HEK293 (cell line): Measurements from ENCODE around the gene MAU2.

ENCODE experiments used
- CTCF ChIA-PET: fragments of 350-600 bp; formaldehyde crosslinking; extraction: SDS; loops from one replicate; lab custom pipeline; 2021; ENCODE audit warnings: antibody characterized with exemption; lab: Yijun Ruan, JAX
- POLR2A ChIA-PET: fragments of 300-600 bp; formaldehyde crosslinking; extraction: SDS; loops from one replicate; lab custom pipeline; 2020; ENCODE audit warnings: antibody characterized with exemption, inconsistent platforms; lab: Yijun Ruan, JAX
- H3K27ac ChIP-seq: fragments of 200-500 bp; sonication (Bioruptor generic); 2 replicates; pipeline ENCODE4 v1.5.1; 2014; ENCODE audit warnings: low read depth, low read length, control low read depth, inconsistent platforms; ENCODE audit errors: extremely low read depth
- H3K36me3 ChIP-seq, 2 experiments: fragments of 200-500 bp in 1 of 2; sonication (Bioruptor generic) in 1 of 2; 1 replicate in 1 of 2; 2 replicates in 1 of 2; pipeline ENCODE4 v1.5.1; 2014 to 2017; ENCODE audit warnings: inconsistent platforms in 2 of 2, low read length in 2 of 2; ENCODE audit not compliant: control insufficient read depth in 2 of 2, insufficient read depth in 1 of 2
- H3K4me1 ChIP-seq: fragments of 200-500 bp; sonication (Bioruptor generic); 2 replicates; pipeline ENCODE4 v1.5.1; 2014; ENCODE audit warnings: mild to moderate bottlenecking, low read length, inconsistent platforms; ENCODE audit not compliant: control insufficient read depth, insufficient read depth
- H3K4me3 ChIP-seq: 2 replicates; pipeline ENCODE4 v1.5.1; 2011; ENCODE audit warnings: low read depth, mild to moderate bottlenecking, control low read depth, low read length, moderate library complexity
- H3K9me3 ChIP-seq: fragments of 200-500 bp; sonication (Bioruptor generic); 2 replicates; pipeline ENCODE4 v1.5.1; 2014; ENCODE audit warnings: low read depth, low read length, inconsistent platforms; ENCODE audit not compliant: control insufficient read depth, insufficient read depth
- ELK4 ChIP-seq: IDR thresholded peaks from 2 replicates; pipeline ENCODE4 v1.6.1; 2011; ENCODE audit warnings: mild to moderate bottlenecking, low read depth, low read length, borderline replicate concordance
- KLF10 ChIP-seq: fragments of 450-650 bp; IDR thresholded peaks from 2 replicates; pipeline ENCODE4 v1.5.1; 2018; ENCODE audit warnings: missing biosample characterization, mild to moderate bottlenecking, missing genetic modification characterization
- SETDB1 ChIP-seq: IDR thresholded peaks from one replicate; pipeline ENCODE4 v1.6.1; 2017; ENCODE audit warnings: mild to moderate bottlenecking, low read length, moderate library complexity, mixed read lengths; ENCODE audit not compliant: insufficient read length
- YY2 ChIP-seq: fragments of 450-650 bp; formaldehyde crosslinking; IDR thresholded peaks from 2 replicates; pipeline ENCODE4 v1.5.1; 2016; ENCODE audit warnings: missing biosample characterization, missing genetic modification characterization
- ZBTB11 ChIP-seq: fragments of 450-650 bp; formaldehyde crosslinking; conservative IDR thresholded peaks from 2 replicates; pipeline ENCODE4 v1.5.1; 2016; ENCODE audit warnings: low read depth, missing biosample characterization, missing genetic modification characterization
- ZBTB17 ChIP-seq: fragments of 450-650 bp; formaldehyde crosslinking; IDR thresholded peaks from 2 replicates; pipeline ENCODE4 v1.5.1; 2016; ENCODE audit warnings: missing biosample characterization, missing genetic modification characterization
- ZFP3 ChIP-seq: fragments of 450-650 bp; formaldehyde crosslinking; IDR thresholded peaks from 2 replicates; pipeline ENCODE4 v1.5.1; 2016; ENCODE audit warnings: low read depth, missing biosample characterization, missing genetic modification characterization
- ZNF132 ChIP-seq: fragments of 450-650 bp; formaldehyde crosslinking; IDR thresholded peaks from 2 replicates; pipeline ENCODE4 v1.5.1; 2017; ENCODE audit warnings: missing biosample characterization, missing genetic modification characterization, borderline replicate concordance
- ZNF184 ChIP-seq: fragments of 450-650 bp; IDR thresholded peaks from 2 replicates; pipeline ENCODE4 v1.5.1; 2018; ENCODE audit warnings: missing biosample characterization, mild to moderate bottlenecking, missing genetic modification characterization
- ZNF214 ChIP-seq: fragments of 450-650 bp; formaldehyde crosslinking; IDR thresholded peaks from 2 replicates; pipeline ENCODE4 v1.5.1; 2017; ENCODE audit warnings: missing biosample characterization, mild to moderate bottlenecking, missing genetic modification characterization, borderline replicate concordance
- ZNF280D ChIP-seq: fragments of 450-650 bp; formaldehyde crosslinking; IDR thresholded peaks from 2 replicates; pipeline ENCODE4 v1.5.1; 2016; ENCODE audit warnings: missing biosample characterization, missing genetic modification characterization
- ZNF311 ChIP-seq: fragments of 450-650 bp; formaldehyde crosslinking; IDR thresholded peaks from 2 replicates; pipeline ENCODE4 v1.5.1; 2017; ENCODE audit warnings: missing biosample characterization, missing genetic modification characterization, borderline replicate concordance
- ZNF366 ChIP-seq: fragments of 450-650 bp; formaldehyde crosslinking; conservative IDR thresholded peaks from 2 replicates; pipeline ENCODE4 v1.5.1; 2016; ENCODE audit warnings: missing biosample characterization, missing genetic modification characterization
- ZNF473 ChIP-seq: fragments of 450-650 bp; formaldehyde crosslinking; IDR thresholded peaks from 2 replicates; pipeline ENCODE4 v1.5.1; 2017; ENCODE audit warnings: missing biosample characterization, missing genetic modification characterization
- ZNF621 ChIP-seq: fragments of 450-650 bp; formaldehyde crosslinking; IDR thresholded peaks from 2 replicates; pipeline ENCODE4 v1.5.1; 2017; ENCODE audit warnings: missing biosample characterization, missing genetic modification characterization
- ZNF624 ChIP-seq: fragments of 450-650 bp; formaldehyde crosslinking; IDR thresholded peaks from 2 replicates; pipeline ENCODE4 v1.5.1; 2017; ENCODE audit warnings: missing biosample characterization, missing genetic modification characterization
- ZNF837 ChIP-seq: fragments of 450-650 bp; formaldehyde crosslinking; IDR thresholded peaks from 2 replicates; pipeline ENCODE4 v1.5.1; 2016; ENCODE audit warnings: missing biosample characterization, missing genetic modification characterization

Gene MAU2

GRCh38 chr19:19354007-19354406 lies 33.4 kb downstream of the MAU2 start:
- TF ChIP-seq ZFP3 (tag by site-specific recombination), result peak; percentile 94
- TF ChIP-seq ZNF624 (tag by site-specific recombination), result no peak
- no peaks in the 10 kb centered on the region for H3K9me3 ChIP-seq
- CTCF ChIA-PET, result interaction anchor here (1.0 to 1.3 kb wide), 2 partner anchors 12 to 137 kb away, joined by 3 read pairs; no protein-coding TSS in a partner anchor
- H3K4me1 ChIP-seq, result no peaks in the 10 kb centered on the region
- H3K27ac ChIP-seq, result no peak overlapping the region
- no peak overlapping the region for H3K4me3 ChIP-seq
- H3K36me3 ChIP-seq, result peaks cover 23 to 83% of the 10 kb centered on the region in 2 experiments; a peak in 2 of 3 replicates
- POLR2A ChIA-PET, result no interaction called here

GRCh38 chr19:19354932-19355331 lies 34.3 kb downstream of the MAU2 start:
- Histone ChIP-seq H3K27ac (no peak overlapping the region), H3K9me3 (no peaks in the 10 kb centered on the region), H3K4me1 (no peaks in the 10 kb centered on the region), H3K4me3 (no peak overlapping the region), H3K36me3 (peaks cover 21 to 75% of the 10 kb centered on the region in 2 experiments; a peak in 2 of 3 replicates)
- TF ChIP-seq ZNF837 (no peak), ZBTB11 (tag by site-specific recombination) (no peak), ZNF132 (tag by site-specific recombination) (no peak), ZNF366 (tag by site-specific recombination) (no peak), SETDB1 (no peak), ZNF621 (tag by site-specific recombination) (no peak), ZNF184 (no peak), ZNF473 (tag by site-specific recombination) (no peak)
- ChIA-PET CTCF (no interaction called here), POLR2A (no interaction called here)

- Histone ChIP-seq H3K27ac (no peak overlapping the region), H3K4me3 (no peak overlapping the region), H3K4me1 (no peaks in the 10 kb centered on the region), H3K9me3 (no peaks in the 10 kb centered on the region), H3K36me3 (peaks cover 17 to 75% of the 10 kb centered on the region in 2 experiments; a peak in 2 of 3 replicates)
- ChIA-PET CTCF (no interaction called here), POLR2A (no interaction called here)
- TF ChIP-seq ZBTB11 (tag by site-specific recombination) (no peak), ZNF214 (no peak), ZNF280D (tag by site-specific recombination) (no peak), KLF10 (no peak), YY2 (tag by site-specific recombination) (no peak), ZBTB17 (tag by site-specific recombination) (no peak), ELK4 (no peak), ZNF311 (tag by site-specific recombination) (no peak)
These were observed 35.0 kb downstream of the MAU2 start for GRCh38 chr19:19355606-19356139.
